Melanocyte of skin (primary cell): Measurements from ENCODE around the gene TTC31. TPM values are rescaled to one million over a fixed set of nuclear protein-coding genes. Genes with fewer than 3 reads are reported as not detected.

Experiments
- total RNA-seq, 2 donors: library from RNA; depleted of rRNA; stranded (reverse); fragments of >200 nt; gene quantifications; 2 replicates each; pipeline ENCODE4 v1.2.3, GENCODE V29; 2012

The TTC31 gene
- total RNA-seq, 2 donors, result 14.1 to 16.7 TPM

Other genes starting within 250 kb of the TTC31 start
- gene SLC4A5, start 139.7 kb upstream of the TTC31 start, total RNA-seq, result 1 to 10 TPM in 1 of 2 donors, under 1 TPM in 1; 1.00 to 1.4 TPM
- gene DCTN1, start 102.8 kb upstream of the TTC31 start, total RNA-seq, result 10 to 100 TPM; 88.9 to 90.5 TPM
- gene C2orf81, start 61.5 kb upstream of the TTC31 start, total RNA-seq, result 1 to 10 TPM in 1 of 2 donors, under 1 TPM in 1; 1.00 to 1.7 TPM
- gene WDR54, start 61.4 kb upstream of the TTC31 start, total RNA-seq, result 10 to 100 TPM; 33.0 to 40.0 TPM
- 10 to 100 TPM; 40.3 to 41.6 TPM for gene RTKN, start 41.1 kb upstream of the TTC31 start, total RNA-seq
- gene INO80B, start 28.0 kb upstream of the TTC31 start, total RNA-seq, result 1 to 10 TPM; 6.5 to 8.3 TPM
- gene WBP1, start 24.6 kb upstream of the TTC31 start, total RNA-seq, result 10 to 100 TPM; 23.6 to 31.3 TPM
- 10 to 100 TPM; 39.9 to 42.6 TPM for gene MOGS, start 17.7 kb upstream of the TTC31 start, total RNA-seq
- 10 to 100 TPM; 22.0 to 22.7 TPM for gene MRPL53, start 10.4 kb upstream of the TTC31 start, total RNA-seq
- gene CCDC142, start 83 bp upstream of the TTC31 start, total RNA-seq, result 10 to 100 TPM; 22.6 to 24.1 TPM
- gene LBX2, start 16.5 kb downstream of the TTC31 start, total RNA-seq, result 1 to 10 TPM; 2.0 to 4.1 TPM
- gene PCGF1, start 24.6 kb downstream of the TTC31 start, total RNA-seq, result 10 to 100 TPM; 16.9 to 23.6 TPM
- not detected for gene TLX2, start 31.4 kb downstream of the TTC31 start, total RNA-seq
- under 1 TPM in 1 of 2 donors, not detected in 1; 0.33 TPM for gene DQX1, start 43.1 kb downstream of the TTC31 start, total RNA-seq
- 100 to 1,000 TPM; 156 to 195 TPM for gene AUP1, start 46.6 kb downstream of the TTC31 start, total RNA-seq
- gene HTRA2, start 46.9 kb downstream of the TTC31 start, total RNA-seq, result 10 to 100 TPM; 33.7 to 39.0 TPM
- gene LOXL3, start 70.9 kb downstream of the TTC31 start, total RNA-seq, result 1 to 10 TPM; 5.2 to 6.3 TPM
- gene DOK1, start 71.6 kb downstream of the TTC31 start, total RNA-seq, result 1 to 10 TPM; 2.8 to 3.3 TPM
- gene M1AP, start 165.2 kb downstream of the TTC31 start, total RNA-seq, result not detected
- gene SEMA4F, start 171.2 kb downstream of the TTC31 start, total RNA-seq, result 1 to 10 TPM; 4.0 to 5.9 TPM